ENCODE data around the gene AACS.

- TF ChIP-seq CTCF (IDR thresholded peaks at IDR 0.05) (no peak), EP300 (IDR thresholded peaks at IDR 0.05) (peak in 1 of 2 donors; percentile 70), POLR2A (IDR thresholded peaks at IDR 0.05) (no peak)
Measured at GRCh38 chr12:125053821-125054220, 11.4 kb upstream of the AACS start.

Data from tibial nerve (tissue), 4 donors.